Activated naive CD4-positive, alpha-beta T cell treated with anti-CD3 and anti-CD28 coated beads for 36 hours (primary cell): ENCODE measurements around the gene SLC49A3. TPM values are rescaled to one million over a fixed set of nuclear protein-coding genes. Genes with fewer than 3 reads are reported as not detected.

Source experiments
- CTCF ChIA-PET: fragments of 350-600 bp; sonication (Branson Sonifier 250); formaldehyde crosslinking; loops from one replicate; lab custom pipeline; 2021; ENCODE audit warnings: antibody characterized with exemption; lab: Charles Lee
- DNase-seq: peaks from one replicate; pipeline ENCODE4 v3.0.0-alpha.2; 2020
- H3K27ac Mint-ChIP-seq: one replicate; pipeline ENCODE4 v1.8.0; 2021; ENCODE audit warnings: mild to moderate bottlenecking, mixed read lengths
- H3K27me3 Mint-ChIP-seq: one replicate; pipeline ENCODE4 v1.8.0; 2021; ENCODE audit warnings: low read depth, mixed read lengths
- H3K36me3 Mint-ChIP-seq: one replicate; pipeline ENCODE4 v1.8.0; 2021; ENCODE audit warnings: low read depth, mixed read lengths
- H3K4me1 Mint-ChIP-seq: one replicate; pipeline ENCODE4 v1.8.0; 2021; ENCODE audit warnings: low read depth, mixed read lengths
- H3K4me3 Mint-ChIP-seq: one replicate; pipeline ENCODE4 v1.8.0; 2021; ENCODE audit warnings: mild to moderate bottlenecking, moderate library complexity, mixed read lengths
- H3K9me3 Mint-ChIP-seq: one replicate; pipeline ENCODE4 v1.8.0; 2021; ENCODE audit warnings: mixed read lengths
- intact Hi-C: fragments of 100-400 bp; cut with micrococcal nuclease; formaldehyde crosslinking; loops from one replicate; pipeline ENCODE4 v1.15.1; 2023
- total RNA-seq, 2 experiments: library from RNA; stranded (reverse); gene quantifications; one replicate each; pipeline ENCODE4 v1.2.3, GENCODE V29; 2021

Gene SLC49A3
- total RNA-seq, 2 experiments from 2014 or later = not detected

DNA sequence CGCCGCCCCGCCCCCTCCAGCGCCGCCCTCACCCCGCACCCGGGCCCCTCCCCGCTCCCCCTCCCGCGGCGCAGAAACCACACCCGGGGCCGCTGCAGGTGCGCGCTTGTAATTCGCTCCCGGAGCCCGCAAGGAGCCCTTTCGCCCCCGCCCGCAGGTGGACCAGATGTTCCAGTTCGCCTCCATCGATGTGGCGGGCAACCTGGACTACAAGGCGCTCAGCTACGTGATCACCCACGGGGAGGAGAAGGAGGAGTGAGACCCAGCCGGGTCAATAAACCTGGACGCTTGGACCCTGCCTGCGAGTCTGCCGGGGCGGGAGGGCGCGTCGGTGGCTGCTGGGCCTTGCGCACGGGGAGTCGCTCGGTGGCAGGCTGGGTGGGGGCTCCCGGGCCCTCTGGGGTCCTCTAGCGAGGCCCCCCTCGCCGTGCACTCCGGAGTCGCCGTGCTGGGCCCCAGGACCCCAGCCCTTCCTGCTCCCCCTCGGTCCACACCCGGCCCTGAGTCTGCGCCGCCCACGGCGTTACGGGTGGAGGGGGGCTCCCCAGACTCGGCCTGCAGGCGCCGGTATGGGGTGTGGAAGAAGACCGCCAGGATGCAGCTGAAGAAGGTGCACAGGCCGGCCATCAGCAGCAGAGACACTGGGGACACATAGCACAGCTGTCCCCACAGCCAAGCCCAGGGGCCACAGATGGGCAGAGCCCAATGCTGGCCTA lies 7.1 kb downstream of the SLC49A3 start:
- intact Hi-C loops = no loop called here
- no peak for DNase-seq
- CTCF ChIA-PET = no interaction called here

DNA sequence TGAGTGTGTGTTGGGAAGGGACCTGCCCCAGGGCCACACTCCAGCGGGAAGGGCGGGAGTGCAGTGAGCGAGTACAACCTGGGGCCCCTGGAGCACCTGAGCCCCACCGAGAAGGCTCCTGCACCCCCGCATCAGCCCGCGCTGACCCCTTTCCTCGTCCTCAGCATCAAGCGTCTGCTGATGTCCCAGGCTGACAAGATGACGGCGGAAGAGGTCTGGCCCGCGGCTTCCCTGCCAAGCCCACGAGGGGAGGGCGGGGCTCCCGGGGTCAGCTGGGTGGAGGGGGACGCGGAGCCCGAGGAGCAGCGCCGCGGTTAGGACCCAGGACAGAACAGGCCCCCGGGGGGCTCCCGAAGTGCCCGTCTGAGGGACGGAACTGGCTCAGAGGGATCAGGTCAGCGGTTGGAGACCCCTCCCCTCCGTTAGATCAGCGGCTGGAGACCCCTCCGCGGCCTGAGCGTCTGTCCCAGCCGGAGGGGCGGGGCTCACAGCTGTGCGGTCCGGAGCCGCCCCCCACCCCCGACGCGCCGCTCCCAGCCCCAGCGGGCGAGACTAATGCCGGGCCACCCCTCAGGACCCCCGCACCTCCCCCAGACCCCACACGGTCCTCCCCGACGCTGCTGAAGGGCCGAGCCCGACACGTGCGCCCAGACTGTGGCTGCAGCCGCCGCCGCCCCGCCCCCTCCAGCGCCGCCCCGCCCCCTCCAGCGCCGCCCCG lies 7.9 kb downstream of the SLC49A3 start:
- Mint-ChIP-seq H3K27me3 (peaks cover 4% of the 10 kb centered on the region), H3K36me3 (no peaks in the 10 kb centered on the region), H3K27ac (no peak overlapping the region), H3K9me3 (no peaks in the 10 kb centered on the region), H3K4me1 (peaks cover 4% of the 10 kb centered on the region), H3K4me3 (peak overlapping the region; percentile 18)
- peak; percentile 33 for DNase-seq
- intact Hi-C loops = no loop called here
- CTCF ChIA-PET = no interaction called here

More for the DNA sequence above, 7.1 kb downstream of the SLC49A3 start:
- H3K4me3 Mint-ChIP-seq = no peak overlapping the region
- H3K4me1 Mint-ChIP-seq = peaks cover 3% of the 10 kb centered on the region
- no peak overlapping the region for H3K27ac Mint-ChIP-seq
- H3K27me3 Mint-ChIP-seq = peaks cover 4% of the 10 kb centered on the region
- H3K36me3 Mint-ChIP-seq = no peaks in the 10 kb centered on the region
- H3K9me3 Mint-ChIP-seq = no peaks in the 10 kb centered on the region

- no peaks in the 10 kb centered on the region for H3K36me3 Mint-ChIP-seq
- intact Hi-C loops = no loop called here
- H3K27ac Mint-ChIP-seq = no peak overlapping the region
- H3K27me3 Mint-ChIP-seq = peaks cover 4% of the 10 kb centered on the region
- no peaks in the 10 kb centered on the region for H3K9me3 Mint-ChIP-seq
- CTCF ChIA-PET = no interaction called here
- H3K4me1 Mint-ChIP-seq = peaks cover 8% of the 10 kb centered on the region
- no peak for DNase-seq
- peak overlapping the region; percentile 18 for H3K4me3 Mint-ChIP-seq
Observed at GRCh38 chr4:680551-680927, 8.4 kb downstream of the SLC49A3 start.

GRCh38 chr4:680091-680490 lies 8.9 kb downstream of the SLC49A3 start:
- no peak for DNase-seq
- no peaks in the 10 kb centered on the region for H3K36me3 Mint-ChIP-seq
- H3K4me3 Mint-ChIP-seq = no peak overlapping the region
- H3K27me3 Mint-ChIP-seq = peaks cover 2% of the 10 kb centered on the region
- intact Hi-C loops = no loop called here
- peaks cover 8% of the 10 kb centered on the region for H3K4me1 Mint-ChIP-seq
- no peak overlapping the region for H3K27ac Mint-ChIP-seq
- CTCF ChIA-PET = no interaction called here
- H3K9me3 Mint-ChIP-seq = no peaks in the 10 kb centered on the region

DNA sequence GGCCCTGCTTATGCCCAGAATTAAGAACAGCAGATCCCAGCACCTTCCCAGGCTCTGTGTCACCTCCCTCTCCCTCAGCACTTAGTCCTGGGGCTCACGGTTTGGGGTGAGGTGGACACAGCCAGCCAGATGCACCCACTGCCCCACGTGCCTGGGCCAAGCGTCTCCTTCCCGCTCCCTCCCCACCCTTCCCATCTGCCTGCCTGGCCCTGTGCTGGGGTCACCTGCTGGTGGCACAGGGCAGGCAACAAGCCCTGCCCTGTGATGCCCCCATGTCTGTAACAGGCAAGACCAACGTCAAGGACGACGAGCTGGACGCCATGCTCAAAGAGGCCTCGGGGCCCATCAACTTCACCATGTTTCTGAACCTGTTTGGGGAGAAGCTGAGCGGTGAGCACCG lies 9.3 kb downstream of the SLC49A3 start:
- H3K9me3 Mint-ChIP-seq = no peaks in the 10 kb centered on the region
- no peak for DNase-seq
- no peaks in the 10 kb centered on the region for H3K27me3 Mint-ChIP-seq
- no peaks in the 10 kb centered on the region for H3K36me3 Mint-ChIP-seq
- H3K27ac Mint-ChIP-seq = no peak overlapping the region
- intact Hi-C loops = loop anchor here (10.0 kb wide), 1 partner anchor 345 kb away; the partner anchor contains the start of gene ZNF141
- H3K4me3 Mint-ChIP-seq = no peak overlapping the region
- H3K4me1 Mint-ChIP-seq = peaks cover 8% of the 10 kb centered on the region
- CTCF ChIA-PET = no interaction called here

GRCh38 chr4:679104-679481 lies 9.9 kb downstream of the SLC49A3 start:
- no peaks in the 10 kb centered on the region for H3K27me3 Mint-ChIP-seq
- H3K4me1 Mint-ChIP-seq = peaks cover 8% of the 10 kb centered on the region
- CTCF ChIA-PET = no interaction called here
- DNase-seq = no peak
- H3K4me3 Mint-ChIP-seq = no peak overlapping the region
- H3K27ac Mint-ChIP-seq = no peak overlapping the region
- no peaks in the 10 kb centered on the region for H3K9me3 Mint-ChIP-seq
- no peaks in the 10 kb centered on the region for H3K36me3 Mint-ChIP-seq
- intact Hi-C loops = loop anchor here (10.0 kb wide), 1 partner anchor 344 kb away; the partner anchor contains the start of gene ZNF141

- no peak for DNase-seq
- Mint-ChIP-seq H3K27ac (no peak overlapping the region), H3K36me3 (peaks cover 1% of the 10 kb centered on the region), H3K4me3 (no peak overlapping the region), H3K27me3 (no peaks in the 10 kb centered on the region), H3K4me1 (peaks cover 9% of the 10 kb centered on the region), H3K9me3 (no peaks in the 10 kb centered on the region)
- intact Hi-C loops = loop anchor here (10.0 kb wide), 1 partner anchor 344 kb away; the partner anchor contains the start of gene ZNF141
- CTCF ChIA-PET = no interaction called here
Observed at GRCh38 chr4:678331-679103, 10.4 kb downstream of the SLC49A3 start.

DNA sequence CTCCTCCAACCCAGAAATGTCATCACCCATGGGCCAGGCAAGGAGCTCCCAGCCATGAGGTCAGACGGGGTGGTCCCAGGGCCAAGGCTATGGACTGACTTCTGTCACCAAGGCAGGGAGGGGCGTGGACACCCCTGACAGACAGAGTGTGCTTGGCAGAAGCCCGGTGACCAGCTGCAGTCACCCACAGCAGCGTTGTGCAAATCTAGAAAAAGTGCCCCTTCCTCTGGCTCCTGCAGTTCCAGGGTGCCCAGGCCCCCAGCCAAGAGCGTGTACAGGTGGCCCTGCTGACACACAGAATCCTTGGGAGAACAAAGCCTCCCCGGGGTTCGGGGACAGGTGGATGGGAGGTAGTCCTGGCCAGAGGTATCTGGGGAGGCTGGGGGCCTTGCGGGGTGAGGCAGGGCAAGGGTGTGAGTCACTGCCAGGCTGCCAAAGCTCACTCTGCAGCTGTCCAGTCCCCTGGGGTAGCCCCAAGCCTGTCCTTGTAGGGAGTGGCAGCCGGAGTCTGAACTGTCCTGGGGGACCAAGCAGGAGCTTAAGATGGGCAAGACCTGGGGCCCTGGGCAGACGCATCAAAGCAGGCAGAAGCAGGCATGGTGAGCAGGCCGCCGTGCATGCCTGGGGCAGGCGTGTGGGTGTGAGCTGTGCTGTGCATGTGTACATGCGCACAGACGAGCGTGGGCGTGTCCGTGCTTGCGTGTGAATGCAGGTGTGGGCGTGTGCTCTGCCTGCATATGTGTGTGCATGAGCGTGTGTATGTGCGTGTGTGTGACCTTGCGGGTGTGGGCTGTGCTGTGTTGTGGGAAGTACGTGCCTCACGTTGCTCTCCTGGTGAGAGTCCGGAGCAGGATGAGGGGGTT lies 11.3 kb downstream of the SLC49A3 start:
- DNase-seq = no peak
- H3K27ac Mint-ChIP-seq = no peak overlapping the region
- intact Hi-C loops = loop anchor here (10.0 kb wide), 1 partner anchor 343 kb away; the partner anchor contains the start of gene ZNF141
- peaks cover 7% of the 10 kb centered on the region for H3K36me3 Mint-ChIP-seq
- no peaks in the 10 kb centered on the region for H3K9me3 Mint-ChIP-seq
- H3K27me3 Mint-ChIP-seq = no peaks in the 10 kb centered on the region
- no peak overlapping the region for H3K4me3 Mint-ChIP-seq
- peaks cover 16% of the 10 kb centered on the region for H3K4me1 Mint-ChIP-seq
- CTCF ChIA-PET = no interaction called here

GRCh38 chr4:676871-677235 lies 12.1 kb downstream of the SLC49A3 start:
- H3K36me3 Mint-ChIP-seq = peaks cover 11% of the 10 kb centered on the region
- DNase-seq = no peak
- peaks cover 18% of the 10 kb centered on the region for H3K4me1 Mint-ChIP-seq
- intact Hi-C loops = loop anchor here (10.0 kb wide), 1 partner anchor 342 kb away; the partner anchor contains the start of gene ZNF141
- H3K27me3 Mint-ChIP-seq = no peaks in the 10 kb centered on the region
- no peak overlapping the region for H3K27ac Mint-ChIP-seq
- H3K4me3 Mint-ChIP-seq = no peak overlapping the region
- H3K9me3 Mint-ChIP-seq = no peaks in the 10 kb centered on the region
- CTCF ChIA-PET = no interaction called here

GRCh38 chr4:675980-676870 lies 12.7 kb downstream of the SLC49A3 start:
- intact Hi-C loops = loop anchor here (2.0 to 10.0 kb wide), 2 partner anchors 341 to 433 kb away; partner anchors contain the start of gene ZNF141
- H3K27ac Mint-ChIP-seq = no peak overlapping the region
- no peak for DNase-seq
- no peaks in the 10 kb centered on the region for H3K9me3 Mint-ChIP-seq
- CTCF ChIA-PET = interaction anchor here (1.9 to 2.5 kb wide), 2 partner anchors 8 to 22 kb away, joined by 6 to 9 read pairs; no protein-coding TSS in a partner anchor
- peaks cover 18% of the 10 kb centered on the region for H3K4me1 Mint-ChIP-seq
- no peaks in the 10 kb centered on the region for H3K27me3 Mint-ChIP-seq
- peak overlapping the region; percentile 84 for H3K4me3 Mint-ChIP-seq
- peaks cover 14% of the 10 kb centered on the region for H3K36me3 Mint-ChIP-seq
